Endometrial microvascular endothelial cells (primary cell): ENCODE results near the gene CLTCL1. TPM values are rescaled to one million over a fixed set of nuclear protein-coding genes. Genes with fewer than 3 reads are reported as not detected.
"Not testable (repeated sequence)": the region's sequence is repeated elsewhere in the genome, so short reads cannot be mapped to it uniquely, and the experiment has no call there.

ENCODE experiments used
- in situ Hi-C: cut with HindIII; loops from 2 replicates; pipeline ENCODE4 v1.10.0; 2017; ENCODE audit warnings: low sequenced_read_pairs, low pct_unique_long_range_greater_than_20kb; ENCODE audit errors: inconsistent ontology term
- total RNA-seq: library from RNA; depleted of rRNA; stranded (reverse); fragments of >200 nt; gene quantifications from one replicate; pipeline ENCODE4 v1.2.3, GENCODE V29; 2015; ENCODE audit errors: inconsistent ontology term

Gene CLTCL1
- total RNA-seq, 1 donor from 2014 or later = 1.8 TPM

- in situ Hi-C loops = no loop called here
These were observed 122.2 kb downstream of the CLTCL1 start for GRCh38 chr22:19169002-19169946.

- in situ Hi-C loops = no loop called here
These were observed 123.2 kb downstream of the CLTCL1 start for GRCh38 chr22:19168088-19168890.

- in situ Hi-C loops = no loop called here
These were observed 124.2 kb downstream of the CLTCL1 start for GRCh38 chr22:19167106-19167869.

DNA sequence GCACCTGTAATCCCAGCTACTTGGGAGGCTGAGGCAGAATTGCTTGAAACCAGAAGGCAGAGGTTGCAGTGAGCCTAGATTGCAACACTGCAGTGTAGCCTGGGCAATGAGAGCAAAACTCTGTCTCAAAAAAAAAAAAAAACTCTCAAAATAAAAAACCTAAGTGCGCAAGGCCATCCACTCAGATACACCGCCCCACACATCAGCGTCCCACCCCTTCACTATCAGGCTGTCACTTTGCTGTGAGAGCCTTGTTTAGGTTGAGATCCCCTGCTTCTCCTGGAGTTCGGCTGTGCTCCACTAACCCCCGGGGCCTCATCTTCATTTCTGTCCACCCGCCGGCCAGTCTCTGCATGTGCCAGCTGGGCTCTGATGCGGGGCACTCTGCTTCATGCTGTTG lies 125.1 kb downstream of the CLTCL1 start:
- in situ Hi-C loops = no loop called here

DNA sequence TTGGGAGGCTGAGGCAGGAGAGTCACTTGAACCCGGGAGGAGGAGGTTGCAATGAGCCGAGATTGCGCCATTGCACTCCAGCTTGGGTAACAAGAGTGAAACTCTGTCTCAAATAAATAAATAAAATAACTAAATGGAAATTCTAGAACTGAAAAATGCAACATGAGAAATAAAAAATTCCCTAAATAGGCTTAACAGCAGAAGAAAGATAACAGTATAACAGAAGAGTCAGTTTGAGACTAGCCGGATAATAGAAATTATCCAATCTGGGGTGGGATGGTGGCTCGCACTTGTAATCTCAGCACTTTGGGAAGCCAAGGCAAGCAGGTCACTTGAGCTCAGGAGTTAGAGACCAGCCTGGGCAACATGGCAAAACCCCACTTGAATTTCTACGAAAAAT lies 127.1 kb downstream of the CLTCL1 start:
- in situ Hi-C loops = no loop called here

- in situ Hi-C loops = not testable (repeated sequence)
These were observed 132.9 kb downstream of the CLTCL1 start for GRCh38 chr22:19158649-19159048.

DNA sequence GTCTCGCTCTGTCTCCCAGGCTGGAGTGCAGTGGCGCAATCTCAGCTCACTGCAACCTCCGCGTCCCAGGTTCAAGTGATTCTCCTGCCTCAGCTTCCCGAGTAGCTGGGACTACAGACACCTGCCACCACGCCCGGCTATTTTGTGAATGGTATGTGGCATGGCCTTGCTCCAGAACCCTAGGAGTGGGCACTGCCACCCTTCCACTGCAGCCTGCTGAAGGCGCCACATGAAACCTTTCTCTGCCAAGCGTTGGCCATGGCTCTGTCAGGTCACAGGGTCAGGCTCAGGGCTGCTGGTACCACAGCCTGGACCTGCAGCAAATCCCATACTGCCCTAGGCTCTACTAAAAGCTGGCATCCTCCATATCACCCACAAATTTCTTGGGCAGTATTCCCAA lies 135.4 kb downstream of the CLTCL1 start:
- in situ Hi-C loops = not testable (repeated sequence)

- in situ Hi-C loops = no loop called here
These were observed 138.3 kb downstream of the CLTCL1 start for GRCh38 chr22:19152942-19153883.

GRCh38 chr22:19151329-19152191 lies 140.0 kb downstream of the CLTCL1 start:
- in situ Hi-C loops = no loop called here

DNA sequence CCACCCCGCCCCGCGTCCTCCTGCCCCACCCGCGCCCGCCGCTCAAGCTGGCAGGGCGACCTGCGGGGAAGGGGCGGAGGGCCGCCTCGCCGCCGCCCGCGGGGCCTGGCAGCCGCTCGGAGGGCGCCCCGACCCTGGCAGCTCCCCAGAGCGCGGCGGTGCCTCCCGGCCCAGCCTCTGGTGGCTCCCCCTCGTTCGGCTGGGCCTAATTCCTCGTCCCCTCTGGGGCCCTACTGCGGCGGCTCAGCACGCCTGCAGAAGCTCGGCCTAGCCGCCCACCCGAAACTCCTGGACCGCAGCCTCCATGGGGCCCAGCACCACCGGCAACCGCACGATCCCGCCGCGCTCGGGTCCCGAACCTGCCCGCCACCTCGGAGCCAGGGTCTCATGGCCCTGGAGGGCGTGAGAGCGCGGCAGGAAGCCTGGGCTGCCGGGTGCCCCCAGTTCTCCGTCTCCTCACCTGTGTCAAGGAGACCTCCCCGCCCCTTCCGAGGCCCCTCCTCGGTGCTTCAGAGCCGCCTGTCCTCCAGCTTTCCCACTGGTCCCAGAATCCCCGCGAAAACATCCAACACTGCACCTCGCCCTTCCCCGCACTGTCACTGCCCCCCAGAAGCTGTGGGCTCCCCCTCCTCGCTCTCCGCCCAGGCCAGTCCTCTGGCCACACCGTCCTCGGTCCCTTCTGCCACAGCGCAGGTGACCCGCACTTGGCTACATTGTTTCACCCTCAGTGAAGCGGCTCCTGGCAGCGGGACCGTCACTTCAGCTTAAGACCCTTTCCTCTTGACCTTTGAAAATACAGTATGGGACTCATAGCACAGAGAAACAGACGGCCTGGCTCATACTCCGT lies 140.8 kb downstream of the CLTCL1 start:
- in situ Hi-C loops = no loop called here

DNA sequence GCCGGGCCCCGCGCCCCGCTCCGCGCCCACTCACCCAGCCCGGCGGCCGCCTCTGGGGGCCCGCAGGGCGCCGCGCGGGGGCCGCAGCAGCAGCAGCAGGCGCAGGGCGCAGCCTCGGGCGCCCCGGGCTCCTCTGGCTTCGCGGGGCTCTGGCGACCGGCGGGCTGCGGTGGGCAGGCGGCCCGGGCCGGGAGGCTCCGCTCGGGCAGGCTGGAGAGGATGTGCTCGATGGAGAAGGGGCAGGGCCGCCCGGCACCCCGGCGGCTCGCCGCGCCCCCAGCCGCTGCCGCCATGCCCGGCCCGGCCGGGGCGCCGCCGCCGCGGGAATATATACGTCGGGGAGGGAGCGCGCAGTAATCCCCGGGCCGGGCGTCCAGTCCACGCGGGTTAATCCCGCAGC lies 141.5 kb downstream of the CLTCL1 start, which contains the start of gene GSC2:
TSS of gene GSC2 (minus strand) at position 302 of the 400 bp plus-strand sequence. CDS start at position 293, 9 bp downstream.
- in situ Hi-C loops = no loop called here

GRCh38 chr22:19149047-19149883 lies 142.3 kb downstream of the CLTCL1 start:
- in situ Hi-C loops = no loop called here

- in situ Hi-C loops = no loop called here
These were observed 143.0 kb downstream of the CLTCL1 start for GRCh38 chr22:19148417-19149046.

GRCh38 chr22:19147195-19147780 lies 144.2 kb downstream of the CLTCL1 start:
- in situ Hi-C loops = no loop called here
